IPS-NIHi7 (cell line): ENCODE measurements around the gene C5.

Experiments
- DNase-seq: peaks from one replicate; pipeline ENCODE4 v3.0.0; 2012; ENCODE audit warnings: mixed read lengths; ENCODE audit errors: extremely low spot score

Gene C5

GRCh38 chr9:120925535-120926396 is 124.3 kb downstream of the C5 start:
- DNase-seq = no peak

- no peak for DNase-seq
Measured at GRCh38 chr9:120924698-120925534, 125.2 kb downstream of the C5 start.

DNA sequence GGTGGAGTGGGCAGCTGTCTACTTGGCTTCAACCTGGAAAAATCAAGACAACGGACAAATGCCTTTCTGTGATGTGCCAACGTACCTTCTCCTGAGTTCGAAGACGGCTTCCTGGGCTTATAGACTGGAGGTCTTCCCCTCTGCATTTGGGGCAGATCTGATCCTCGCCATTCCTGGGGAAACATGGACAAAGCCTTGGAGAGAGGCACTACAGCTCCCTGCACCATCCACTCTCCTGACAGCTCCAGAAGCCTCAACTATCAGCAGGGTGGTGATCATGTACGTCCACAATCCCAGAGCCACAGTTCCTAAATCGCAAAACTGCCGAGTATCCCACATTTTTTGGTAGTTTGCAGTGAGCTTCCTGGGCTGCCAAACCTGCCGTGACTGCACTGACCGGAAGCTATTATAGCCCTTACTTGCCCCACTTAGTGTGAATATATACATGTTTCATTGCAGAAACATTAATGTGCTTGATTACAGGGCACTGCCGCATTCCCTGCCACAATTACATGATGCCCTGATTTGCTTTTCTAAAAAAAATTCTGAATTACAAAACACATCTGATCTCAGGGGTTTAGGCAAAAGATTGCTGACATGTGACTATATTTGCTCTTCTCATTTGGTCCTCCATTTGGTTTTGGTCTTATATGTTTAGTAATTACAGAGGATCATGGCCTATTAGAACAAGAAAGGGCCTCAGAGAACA is 126.3 kb downstream of the C5 start:
- no peak for DNase-seq

DNA sequence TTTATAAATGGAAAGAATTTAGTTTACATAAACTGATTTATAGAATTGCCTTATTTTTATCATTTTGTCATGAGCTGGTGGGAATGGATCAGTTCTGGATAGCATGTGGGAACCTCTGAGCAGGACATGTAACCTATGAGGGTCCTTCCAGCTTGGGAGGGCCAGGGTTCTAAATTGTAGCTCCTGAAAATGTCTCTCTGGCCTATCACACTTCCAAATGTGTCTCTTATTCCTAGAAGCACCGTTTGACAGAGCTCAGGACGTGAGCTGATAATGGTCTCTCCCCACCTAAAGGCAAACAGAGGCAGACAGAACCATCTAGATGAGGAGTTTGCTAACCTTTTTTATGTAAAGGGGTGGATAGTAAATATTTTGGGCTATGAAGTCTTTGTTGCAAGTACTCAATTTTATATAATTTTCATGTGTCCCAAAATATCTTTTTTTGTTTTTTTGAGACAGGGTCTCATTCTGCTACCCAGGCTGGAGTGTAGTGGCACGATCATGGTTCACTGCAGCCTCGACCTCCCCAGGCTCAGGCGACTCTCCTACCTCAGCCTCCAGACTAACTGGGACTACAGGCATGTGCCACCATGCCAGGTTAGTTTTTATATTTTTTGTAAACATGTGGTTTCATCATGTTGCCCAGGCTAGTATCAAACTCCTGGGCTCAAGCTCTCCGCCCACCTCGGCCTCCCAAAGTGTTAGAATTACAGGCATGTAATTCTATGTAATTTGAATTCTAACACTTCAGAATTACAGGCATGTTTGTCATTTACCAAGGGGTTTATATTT is 127.5 kb downstream of the C5 start:
- no peak for DNase-seq

GRCh38 chr9:120921661-120922181 is 128.4 kb downstream of the C5 start:
- no peak for DNase-seq

DNA sequence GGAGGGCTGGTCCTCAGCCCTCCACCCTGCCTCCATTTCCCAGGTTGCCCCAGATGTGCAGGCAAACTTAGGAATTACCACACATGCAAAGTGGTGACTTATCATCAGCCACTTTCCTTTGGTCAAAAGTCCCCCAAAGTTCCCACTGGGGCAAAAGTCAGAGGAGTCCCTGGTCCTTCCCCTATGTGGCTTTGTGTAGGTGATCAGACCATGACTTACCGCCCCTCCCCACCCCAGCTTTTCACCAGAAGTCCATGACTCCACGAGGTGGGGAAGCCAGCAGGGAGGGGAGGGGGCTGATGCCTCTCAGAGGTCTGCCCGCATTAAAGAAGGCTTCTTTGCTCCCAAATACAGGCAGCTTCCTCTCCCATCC is 129.3 kb downstream of the C5 start:
- DNase-seq = no peak

GRCh38 chr9:120919843-120920805 is 130.0 kb downstream of the C5 start:
- no peak for DNase-seq

- DNase-seq = no peak
Measured at GRCh38 chr9:120918931-120919842, 130.9 kb downstream of the C5 start.

- DNase-seq = no peak
Measured at GRCh38 chr9:120917929-120918762, 131.9 kb downstream of the C5 start.

- DNase-seq = no peak
Measured at GRCh38 chr9:120916991-120917880, 132.8 kb downstream of the C5 start.

GRCh38 chr9:120916588-120916987 is 133.5 kb downstream of the C5 start:
- no peak for DNase-seq

- DNase-seq = no peak
Measured at GRCh38 chr9:120915854-120916470, 134.1 kb downstream of the C5 start.

DNA sequence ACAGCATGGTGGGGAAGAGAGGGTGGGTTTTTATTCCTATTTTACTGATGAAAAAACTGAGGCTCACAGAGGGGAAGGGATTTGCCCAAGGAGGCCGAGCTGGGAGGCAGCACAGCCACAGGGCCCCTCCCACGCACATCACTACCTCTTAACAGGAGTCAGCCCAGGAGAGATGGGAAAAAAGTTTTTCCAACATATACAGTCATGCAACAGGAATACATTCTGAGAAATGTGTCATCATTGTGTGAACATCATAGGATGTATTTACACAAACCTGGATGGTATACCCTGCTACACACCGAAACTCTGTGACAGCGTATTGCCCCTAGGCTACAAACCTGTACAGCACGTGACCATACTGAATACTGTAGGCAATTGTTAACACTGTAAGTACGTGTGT is 135.1 kb downstream of the C5 start:
- no peak for DNase-seq

DNA sequence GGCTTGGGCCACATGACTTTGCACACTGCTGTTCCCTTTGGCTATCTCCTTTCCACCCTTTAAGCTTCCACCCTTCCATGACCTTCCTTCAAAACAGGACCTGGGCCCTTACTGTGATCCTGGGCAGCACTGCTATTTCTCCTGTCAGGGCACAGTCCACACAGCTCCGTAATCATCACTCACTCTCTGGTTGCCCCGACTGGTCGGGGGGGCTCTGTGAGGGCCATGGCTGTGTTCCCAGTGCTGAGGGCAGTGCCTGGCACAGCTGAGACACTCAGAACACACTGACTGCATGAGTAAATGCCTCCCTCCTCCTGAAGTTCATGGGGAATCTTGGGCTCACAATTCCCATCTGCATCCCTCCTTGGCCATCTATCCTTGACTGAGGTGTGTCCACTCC is 135.7 kb downstream of the C5 start:
- DNase-seq = no peak

DNA sequence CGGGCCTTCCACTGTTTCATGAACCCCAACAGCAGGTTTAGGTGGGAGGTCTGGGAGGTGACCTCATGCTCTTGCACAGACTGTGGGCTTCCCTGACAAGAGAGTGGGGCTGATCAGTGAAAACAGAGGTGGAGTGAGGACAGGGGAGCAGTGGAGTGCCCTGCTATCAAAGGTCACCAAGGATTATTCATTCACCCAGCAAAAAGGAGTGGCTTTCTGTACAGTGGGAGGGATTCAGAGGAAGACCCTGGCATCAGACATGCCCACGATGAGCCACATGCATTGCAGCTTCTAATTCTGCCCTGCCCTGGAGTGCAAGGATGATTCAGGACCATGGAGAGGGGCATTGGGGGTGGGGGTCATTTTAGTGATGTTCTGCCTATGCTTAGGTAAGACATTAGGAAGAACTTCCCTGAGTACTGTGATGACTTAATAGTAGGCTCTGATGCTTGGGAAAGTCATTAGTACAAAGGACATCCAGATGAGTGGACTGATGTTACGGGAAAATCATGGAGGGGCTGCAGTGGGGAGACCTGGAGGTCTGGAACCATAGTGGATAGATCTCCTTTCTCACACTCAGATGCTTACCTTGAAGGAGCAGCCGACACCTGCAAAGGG is 136.3 kb downstream of the C5 start:
- DNase-seq = peak; percentile 63

- DNase-seq = no peak
Measured at GRCh38 chr9:120912958-120913646, 137.0 kb downstream of the C5 start.
